HepG2 (cell line): ENCODE results near the gene FN1. TPM values are rescaled to one million over a fixed set of nuclear protein-coding genes. Genes with fewer than 3 reads are reported as not detected.
A peak's percentile ranks its signal among the peaks of the same experiment; 100 is the strongest.

Source experiments
- ARNTL ChIP-seq: sonication (generic); formaldehyde crosslinking; IDR thresholded peaks from 2 replicates; pipeline ENCODE4 v1.4.0; 2020; ENCODE audit warnings: mild to moderate bottlenecking, missing genetic modification reagents
- CBX1 ChIP-seq: IDR thresholded peaks from one replicate; pipeline ENCODE4 v1.6.1; 2016; ENCODE audit warnings: antibody characterized with exemption, low read depth
- CREB1 ChIP-seq, 2 experiments: fragments of 450-650 bp in 1 of 2; IDR thresholded peaks; 2 replicates each; pipeline ENCODE4 v1.6.1; 2016 to 2017; ENCODE audit warnings: control low read depth in 1 of 2, mild to moderate bottlenecking in 1 of 2, missing compliant biosample characterization in 1 of 2, missing genetic modification characterization in 1 of 2
- FOXK1 ChIP-seq: sonication (generic); formaldehyde crosslinking; IDR thresholded peaks from 2 replicates; pipeline ENCODE4 v1.4.0; 2020; ENCODE audit warnings: low read depth, missing genetic modification reagents, borderline replicate concordance
- FOXP1 ChIP-seq, 2 experiments: fragments of 450-650 bp in 1 of 2; IDR thresholded peaks; 2 replicates each; pipeline ENCODE4 v1.6.1; 2017 to 2018; ENCODE audit warnings: antibody characterized with exemption in 1 of 2
- GATAD1 ChIP-seq: IDR thresholded peaks from 2 replicates; pipeline ENCODE4 v1.6.1; 2016; ENCODE audit warnings: missing genetic modification reagents, missing compliant biosample characterization
- HNF4A ChIP-seq: sonication (generic); formaldehyde crosslinking; IDR thresholded peaks from 2 replicates; pipeline ENCODE4 v1.4.0; 2020; ENCODE audit warnings: missing genetic modification reagents
- HNRNPK ChIP-seq: fragments of 200-400 bp; formaldehyde crosslinking; IDR thresholded peaks from 2 replicates; pipeline ENCODE4 v1.6.1; 2018; ENCODE audit warnings: low read length, low read depth, moderate library complexity, mild to moderate bottlenecking; ENCODE audit not compliant: poor library complexity, severe bottlenecking
- KDM5B ChIP-seq: sonication (generic); formaldehyde crosslinking; IDR thresholded peaks from 2 replicates; pipeline ENCODE4 v1.4.0; 2020; ENCODE audit warnings: missing genetic modification reagents, mild to moderate bottlenecking, borderline replicate concordance
- KDM6A ChIP-seq: IDR thresholded peaks from 2 replicates; pipeline ENCODE4 v1.6.1; 2016; ENCODE audit warnings: low read depth
- MYC ChIP-seq: sonication (generic); formaldehyde crosslinking; IDR thresholded peaks from 2 replicates; pipeline ENCODE4 v1.9.0; 2021; ENCODE audit warnings: missing genetic modification reagents, borderline replicate concordance
- NRL ChIP-seq: sonication (generic); formaldehyde crosslinking; IDR thresholded peaks from 2 replicates; pipeline ENCODE4 v1.5.0; 2020; ENCODE audit warnings: missing genetic modification reagents, mild to moderate bottlenecking, moderate library complexity, borderline replicate concordance
- PAWR ChIP-seq: sonication (generic); formaldehyde crosslinking; IDR thresholded peaks from 2 replicates; pipeline ENCODE4 v1.4.0; 2020; ENCODE audit warnings: missing genetic modification reagents, mild to moderate bottlenecking, borderline replicate concordance
- PCBP2 ChIP-seq: fragments of 200-400 bp; formaldehyde crosslinking; optimal IDR thresholded peaks from 2 replicates; pipeline ENCODE3; 2018; ENCODE audit warnings: low read length, low read depth; ENCODE audit not compliant: poor library complexity, severe bottlenecking
- RCOR2 ChIP-seq: IDR thresholded peaks from 2 replicates; pipeline ENCODE4 v1.6.1; 2016; ENCODE audit warnings: missing biosample characterization, missing genetic modification reagents
- SAFB2 ChIP-seq: sonication (generic); formaldehyde crosslinking; IDR thresholded peaks from 2 replicates; pipeline ENCODE4 v1.5.1; 2020; ENCODE audit warnings: missing genetic modification reagents, low read depth, mild to moderate bottlenecking, borderline replicate concordance
- SRF ChIP-seq: IDR thresholded peaks from 2 replicates; pipeline ENCODE4 v1.6.1; 2011; ENCODE audit warnings: mild to moderate bottlenecking, low read depth, low read length, moderate library complexity
- SYNCRIP ChIP-seq: fragments of 200-400 bp; formaldehyde crosslinking; IDR thresholded peaks from 2 replicates; pipeline ENCODE4 v1.6.1; 2018; ENCODE audit warnings: mild to moderate bottlenecking, low read depth, low read length; ENCODE audit not compliant: insufficient read depth
- ZNF224 ChIP-seq: sonication (generic); formaldehyde crosslinking; IDR thresholded peaks from 2 replicates; pipeline ENCODE4 v1.5.0; 2020; ENCODE audit warnings: mild to moderate bottlenecking, missing genetic modification reagents
- ZNF280B ChIP-seq: sonication (generic); formaldehyde crosslinking; IDR thresholded peaks from 2 replicates; pipeline ENCODE4 v1.5.0; 2020; ENCODE audit warnings: missing genetic modification reagents, mild to moderate bottlenecking, borderline replicate concordance
- ZNF441 ChIP-seq: sonication (generic); formaldehyde crosslinking; IDR thresholded peaks from 2 replicates; pipeline ENCODE4 v1.7.0; 2021; ENCODE audit warnings: missing genetic modification reagents, borderline replicate concordance
- ZNF543 ChIP-seq: sonication (generic); formaldehyde crosslinking; IDR thresholded peaks from 2 replicates; pipeline ENCODE4 v1.4.0; 2020; ENCODE audit warnings: mild to moderate bottlenecking, missing genetic modification reagents
- ZNF605 ChIP-seq: sonication (generic); formaldehyde crosslinking; IDR thresholded peaks from 2 replicates; pipeline ENCODE4 v1.8.0; 2022; ENCODE audit warnings: mild to moderate bottlenecking, missing genetic modification reagents
- ZNF616 ChIP-seq: sonication (generic); formaldehyde crosslinking; IDR thresholded peaks from 2 replicates; pipeline ENCODE4 v1.5.0; 2020; ENCODE audit warnings: low read depth, mild to moderate bottlenecking, missing genetic modification reagents
- ZNF749 ChIP-seq: sonication (generic); formaldehyde crosslinking; IDR thresholded peaks from 2 replicates; pipeline ENCODE4 v1.8.0; 2022; ENCODE audit warnings: mild to moderate bottlenecking, missing genetic modification reagents, moderate library complexity, borderline replicate concordance
- ZNF782 ChIP-seq: sonication (generic); formaldehyde crosslinking; IDR thresholded peaks from 2 replicates; pipeline ENCODE4 v1.4.0; 2020; ENCODE audit warnings: missing genetic modification reagents, mild to moderate bottlenecking, borderline replicate concordance
- ZSCAN21 ChIP-seq: sonication (generic); formaldehyde crosslinking; IDR thresholded peaks from 2 replicates; pipeline ENCODE4 v1.8.0; 2022; ENCODE audit warnings: mild to moderate bottlenecking, missing genetic modification reagents, moderate library complexity, borderline replicate concordance
- ZSCAN22 ChIP-seq: sonication (generic); formaldehyde crosslinking; IDR thresholded peaks from 2 replicates; pipeline ENCODE4 v1.4.0; 2020; ENCODE audit warnings: mild to moderate bottlenecking, missing genetic modification reagents
- polyA plus RNA-seq, 8 experiments: library from polyadenylated mRNA; depleted of rRNA in 3 of 8; stranded (reverse) in 7 of 8; unstranded in 1 of 8; fragments of >200 nt; fragmentation: Illumina TruSeq in 4 of 8; extraction: Trizol in 4 of 8; gene quantifications; 2 replicates each; pipeline versions ENCODE4 v1.2.1 to v1.2.3, GENCODE V29; 2011 to 2016; ENCODE audit warnings: low read depth in 4 of 8, missing spikeins in 1 of 8, mixed read lengths in 1 of 8; ENCODE audit not compliant: insufficient read depth in 1 of 8
- total RNA-seq, 5 experiments: library from RNA; depleted of rRNA; stranded (reverse); fragments of >200 nt; fragmentation: Illumina TruSeq; extraction: Trizol; gene quantifications; 2 replicates each; pipeline ENCODE4 v1.2.3, GENCODE V29; 2016; ENCODE audit warnings: low read depth in 1 of 5

Gene FN1
- total and polyA plus RNA-seq, 2 of the 13 experiments (the other 11 are each of a cell fraction or from before 2014, with no cell fraction given), result 1,847 to 6,471 TPM

GRCh38 chr2:215479536-215480240 is 43.8 kb upstream of the FN1 start (continued):
- TF ChIP-seq PAWR (CRISPR knock-in tag) (no peak), PCBP2 (no peak), MYC (CRISPR knock-in tag) (no peak), SRF (no peak), ZNF543 (CRISPR knock-in tag) (0 out of 2 replicates have a peak, but pooled peaks have one; percentile 37), HNF4A (CRISPR knock-in tag) (peak; percentile 46; the same call in 1 of the 2 replicates), ZNF224 (no peak), KDM6A (CRISPR knock-in tag) (peak; percentile 64; the same call in 1 of the 2 replicates), ZSCAN22 (no peak), ZNF616 (CRISPR knock-in tag) (no peak), CREB1 (IDR thresholded peaks at IDR 0.05) (no peak), CREB1 (CRISPR knock-in tag; IDR thresholded peaks at IDR 0.05) (no peak), ARNTL (peak; percentile 41; the same call in 1 of the 2 replicates), ZNF280B (CRISPR knock-in tag) (no peak), ZSCAN21 (no peak), HNRNPK (no peak), RCOR2 (CRISPR knock-in tag) (peak; percentile 82), NRL (CRISPR knock-in tag) (no peak), CBX1 (no peak), FOXP1 (IDR thresholded peaks at IDR 0.05) (no peak), FOXP1 (CRISPR knock-in tag; IDR thresholded peaks at IDR 0.05) (peak; percentile 41; the same call in 1 of the 2 replicates), SYNCRIP (no peak), ZNF782 (CRISPR knock-in tag) (no peak), FOXK1 (CRISPR knock-in tag) (0 out of 2 replicates have a peak, but pooled peaks have one; percentile 17), KDM5B (CRISPR knock-in tag) (no peak), ZNF441 (CRISPR knock-in tag) (no peak), ZNF749 (CRISPR knock-in tag) (no peak; the same call in 1 of the 2 replicates), SAFB2 (CRISPR knock-in tag) (no peak), ZNF605 (peak; percentile 78), GATAD1 (CRISPR knock-in tag) (peak; percentile 32; the same call in 1 of the 2 replicates)
